ENCODE results near the gene ZBTB20. TPM values are rescaled to one million over a fixed set of nuclear protein-coding genes. Genes with fewer than 3 reads are reported as not detected.

ZBTB20 gene
- total RNA-seq, 2 donors from 2014 or later, result 112 to 120 TPM

GRCh38 chr3:114331710-114332109, 815.4 kb downstream of the ZBTB20 start:
- Histone ChIP-seq H3K27ac (no peak overlapping the region), H3K4me3 (no peak overlapping the region), H3K9me3 (no peaks in the 10 kb centered on the region), H3K27me3 (replicated peaks; ENCODE audit: insufficient read depth) (no peaks in the 10 kb centered on the region), H3K36me3 (no peaks in the 10 kb centered on the region), H3K4me1 (ENCODE audit: control insufficient read depth in 1 of 2, low read depth in 2 of 2) (peaks cover 0 to 5% of the 10 kb centered on the region in 2 donors)
- no peak for DNase-seq (ENCODE audit: low spot score)
- TF ChIP-seq, protein P1, sequence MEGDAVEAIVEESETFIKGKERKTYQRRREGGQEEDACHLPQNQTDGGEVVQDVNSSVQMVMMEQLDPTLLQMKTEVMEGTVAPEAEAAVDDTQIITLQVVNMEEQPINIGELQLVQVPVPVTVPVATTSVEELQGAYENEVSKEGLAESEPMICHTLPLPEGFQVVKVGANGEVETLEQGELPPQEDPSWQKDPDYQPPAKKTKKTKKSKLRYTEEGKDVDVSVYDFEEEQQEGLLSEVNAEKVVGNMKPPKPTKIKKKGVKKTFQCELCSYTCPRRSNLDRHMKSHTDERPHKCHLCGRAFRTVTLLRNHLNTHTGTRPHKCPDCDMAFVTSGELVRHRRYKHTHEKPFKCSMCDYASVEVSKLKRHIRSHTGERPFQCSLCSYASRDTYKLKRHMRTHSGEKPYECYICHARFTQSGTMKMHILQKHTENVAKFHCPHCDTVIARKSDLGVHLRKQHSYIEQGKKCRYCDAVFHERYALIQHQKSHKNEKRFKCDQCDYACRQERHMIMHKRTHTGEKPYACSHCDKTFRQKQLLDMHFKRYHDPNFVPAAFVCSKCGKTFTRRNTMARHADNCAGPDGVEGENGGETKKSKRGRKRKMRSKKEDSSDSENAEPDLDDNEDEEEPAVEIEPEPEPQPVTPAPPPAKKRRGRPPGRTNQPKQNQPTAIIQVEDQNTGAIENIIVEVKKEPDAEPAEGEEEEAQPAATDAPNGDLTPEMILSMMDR (IDR thresholded peaks at IDR 0.05), result no peak
- ATAC-seq (ENCODE audit: insufficient number of reproducible peaks, low FRiP score, low read depth), result no peak

GRCh38 chr3:114331007-114331406, 816.1 kb downstream of the ZBTB20 start:
- DNase-seq (ENCODE audit: low spot score) (no peak), ATAC-seq (ENCODE audit: insufficient number of reproducible peaks, low FRiP score, low read depth) (no peak)
- H3K4me3 ChIP-seq, result no peak overlapping the region
- no peaks in the 10 kb centered on the region for H3K27me3 ChIP-seq (replicated peaks; ENCODE audit: insufficient read depth)
- H3K27ac ChIP-seq, result no peak overlapping the region
- TF ChIP-seq, protein P1 (IDR thresholded peaks at IDR 0.05), result no peak
- no peaks in the 10 kb centered on the region for H3K36me3 ChIP-seq
- H3K4me1 ChIP-seq (ENCODE audit: control insufficient read depth in 1 of 2, low read depth in 2 of 2), result peaks cover 0 to 5% of the 10 kb centered on the region in 2 donors
- H3K9me3 ChIP-seq, result no peaks in the 10 kb centered on the region

GRCh38 chr3:114329823-114330222, 817.3 kb downstream of the ZBTB20 start:
- no peaks in the 10 kb centered on the region for H3K36me3 ChIP-seq
- no peaks in the 10 kb centered on the region for H3K27me3 ChIP-seq (replicated peaks; ENCODE audit: insufficient read depth)
- TF ChIP-seq, protein P1 (IDR thresholded peaks at IDR 0.05), result no peak
- H3K27ac ChIP-seq, result no peak overlapping the region
- peaks cover 0 to 5% of the 10 kb centered on the region in 2 donors for H3K4me1 ChIP-seq (ENCODE audit: control insufficient read depth in 1 of 2, low read depth in 2 of 2)
- DNase-seq (ENCODE audit: low spot score) (no peak), ATAC-seq (ENCODE audit: insufficient number of reproducible peaks, low FRiP score, low read depth) (no peak)
- no peak overlapping the region for H3K4me3 ChIP-seq
- no peaks in the 10 kb centered on the region for H3K9me3 ChIP-seq

- no peak for DNase-seq (ENCODE audit: low spot score)
- H3K27ac ChIP-seq, result no peak overlapping the region
- no peaks in the 10 kb centered on the region for H3K36me3 ChIP-seq
- H3K4me1 ChIP-seq (ENCODE audit: control insufficient read depth in 1 of 2, low read depth in 2 of 2), result peaks cover 0 to 5% of the 10 kb centered on the region in 2 donors
- no peak overlapping the region for H3K4me3 ChIP-seq
- TF ChIP-seq, protein P1 (IDR thresholded peaks at IDR 0.05), result no peak
- no peaks in the 10 kb centered on the region for H3K9me3 ChIP-seq
- no peak for ATAC-seq (ENCODE audit: insufficient number of reproducible peaks, low FRiP score, low read depth)
- H3K27me3 ChIP-seq (replicated peaks; ENCODE audit: insufficient read depth), result no peaks in the 10 kb centered on the region
Observed at GRCh38 chr3:114328345-114328744, 818.7 kb downstream of the ZBTB20 start.

DNA sequence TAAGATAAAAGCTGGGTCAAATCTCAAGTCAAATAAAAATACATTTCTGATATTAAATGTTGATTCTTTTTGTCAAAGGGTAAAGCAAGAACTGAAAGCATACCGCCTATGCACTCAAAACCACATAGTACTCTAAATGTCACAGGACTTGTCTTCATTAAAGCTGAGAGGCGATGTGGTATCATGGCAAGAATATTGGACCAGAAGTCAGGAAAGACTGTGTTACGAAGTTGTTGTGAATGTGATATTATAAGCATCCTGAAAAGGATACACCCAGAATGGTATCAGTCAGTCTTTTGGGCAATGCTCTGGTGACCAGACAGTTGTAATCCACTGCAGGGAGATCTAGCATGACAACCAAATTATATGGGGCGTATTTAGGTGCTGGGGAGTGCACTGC, 819.4 kb downstream of the ZBTB20 start:
- Histone ChIP-seq H3K36me3 (no peaks in the 10 kb centered on the region), H3K27ac (no peak overlapping the region), H3K27me3 (replicated peaks; ENCODE audit: insufficient read depth) (no peaks in the 10 kb centered on the region), H3K4me1 (ENCODE audit: control insufficient read depth in 1 of 2, low read depth in 2 of 2) (no peaks in the 10 kb centered on the region), H3K4me3 (no peak overlapping the region), H3K9me3 (no peaks in the 10 kb centered on the region)
- TF ChIP-seq, protein P1 (IDR thresholded peaks at IDR 0.05), result no peak
- ATAC-seq (ENCODE audit: insufficient number of reproducible peaks, low FRiP score, low read depth), result no peak
- DNase-seq (ENCODE audit: low spot score), result no peak
